Activated T-helper 2 cell treated with anti-CD3 and anti-CD28 coated beads, Interferon-gamma antibody, Interleukin-2, Interleukin-4, amounts not matched to agents 10 μg/mL and 5 μg/mL and 100 μg/mL, durations not matched to agents 14 hours and 24 hours and 36 hours (primary cell): ENCODE measurements around the gene CDHR5. TPM values are rescaled to one million over a fixed set of nuclear protein-coding genes. Genes with fewer than 3 reads are reported as not detected.

Source experiments
- DNase-seq: peaks from one replicate; pipeline ENCODE4 v3.0.0; 2021; ENCODE audit warnings: low spot score
- H3K27ac Mint-ChIP-seq: one replicate; pipeline ENCODE4 v1.8.0; 2021; ENCODE audit warnings: mixed read lengths
- H3K27me3 Mint-ChIP-seq: one replicate; pipeline ENCODE4 v1.8.0; 2021; ENCODE audit warnings: low read depth, mixed read lengths
- H3K36me3 Mint-ChIP-seq: one replicate; pipeline ENCODE4 v1.8.0; 2021; ENCODE audit warnings: low read depth, mixed read lengths
- H3K4me1 Mint-ChIP-seq: one replicate; pipeline ENCODE4 v1.8.0; 2021; ENCODE audit warnings: low read depth, mixed read lengths
- H3K4me3 Mint-ChIP-seq: one replicate; pipeline ENCODE4 v1.8.0; 2021; ENCODE audit warnings: low read depth, mild to moderate bottlenecking, moderate library complexity, mixed read lengths
- H3K9me3 Mint-ChIP-seq: one replicate; pipeline ENCODE4 v1.8.0; 2021; ENCODE audit warnings: mixed read lengths
- intact Hi-C: fragments of 100-400 bp; cut with micrococcal nuclease; formaldehyde crosslinking; loops from one replicate; pipeline ENCODE4 v1.15.1; 2023
- total RNA-seq: library from RNA; stranded (reverse); gene quantifications from 2 replicates; pipeline ENCODE4 v1.2.3, GENCODE V29; 2022

Gene CDHR5
- total RNA-seq, 1 donor from 2014 or later = not detected

DNA sequence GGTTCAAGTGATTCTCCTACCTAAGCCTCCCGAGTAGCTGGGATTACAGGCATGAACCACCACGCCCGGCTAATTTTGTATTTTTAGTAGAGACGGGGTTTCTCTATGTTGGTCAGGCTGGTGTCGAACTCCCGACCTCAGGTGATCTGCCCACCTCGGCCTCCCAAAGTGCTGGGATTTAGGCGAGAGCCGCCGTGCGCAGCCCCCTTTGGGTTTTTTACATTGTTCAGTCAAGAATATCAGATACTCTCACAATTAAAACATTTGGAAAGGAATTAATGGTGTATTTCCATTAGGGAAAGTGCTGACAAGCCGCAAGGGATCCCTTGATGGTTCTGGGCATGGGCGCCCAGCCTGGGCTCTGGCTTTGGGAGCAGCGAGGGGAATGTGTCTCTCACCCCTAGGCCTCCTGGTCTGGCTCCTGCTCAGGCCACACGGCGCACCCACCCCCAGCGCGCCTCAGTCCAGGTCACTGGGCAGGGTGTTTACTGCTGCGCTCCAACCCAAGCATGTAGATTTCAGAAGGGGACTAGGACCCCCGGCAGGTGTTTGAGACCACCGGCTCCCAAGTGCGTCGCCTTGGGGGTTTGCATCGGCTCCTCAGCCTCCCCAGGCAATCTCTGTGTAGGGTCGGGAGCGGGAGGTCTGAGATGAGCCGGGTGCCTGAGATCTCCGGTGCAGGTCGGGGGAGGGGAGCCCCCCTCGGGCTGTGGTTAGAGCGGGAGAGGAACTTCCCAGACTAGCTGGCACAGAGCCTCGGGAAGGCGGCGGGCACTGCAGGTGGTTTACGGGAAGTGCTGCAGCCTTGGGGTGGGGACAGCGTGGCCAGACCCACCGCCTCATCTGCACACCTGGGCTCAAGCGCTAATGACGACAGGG, 8.2 kb downstream of the CDHR5 start:
- H3K4me3 Mint-ChIP-seq = peak overlapping the region; percentile 85

DNA sequence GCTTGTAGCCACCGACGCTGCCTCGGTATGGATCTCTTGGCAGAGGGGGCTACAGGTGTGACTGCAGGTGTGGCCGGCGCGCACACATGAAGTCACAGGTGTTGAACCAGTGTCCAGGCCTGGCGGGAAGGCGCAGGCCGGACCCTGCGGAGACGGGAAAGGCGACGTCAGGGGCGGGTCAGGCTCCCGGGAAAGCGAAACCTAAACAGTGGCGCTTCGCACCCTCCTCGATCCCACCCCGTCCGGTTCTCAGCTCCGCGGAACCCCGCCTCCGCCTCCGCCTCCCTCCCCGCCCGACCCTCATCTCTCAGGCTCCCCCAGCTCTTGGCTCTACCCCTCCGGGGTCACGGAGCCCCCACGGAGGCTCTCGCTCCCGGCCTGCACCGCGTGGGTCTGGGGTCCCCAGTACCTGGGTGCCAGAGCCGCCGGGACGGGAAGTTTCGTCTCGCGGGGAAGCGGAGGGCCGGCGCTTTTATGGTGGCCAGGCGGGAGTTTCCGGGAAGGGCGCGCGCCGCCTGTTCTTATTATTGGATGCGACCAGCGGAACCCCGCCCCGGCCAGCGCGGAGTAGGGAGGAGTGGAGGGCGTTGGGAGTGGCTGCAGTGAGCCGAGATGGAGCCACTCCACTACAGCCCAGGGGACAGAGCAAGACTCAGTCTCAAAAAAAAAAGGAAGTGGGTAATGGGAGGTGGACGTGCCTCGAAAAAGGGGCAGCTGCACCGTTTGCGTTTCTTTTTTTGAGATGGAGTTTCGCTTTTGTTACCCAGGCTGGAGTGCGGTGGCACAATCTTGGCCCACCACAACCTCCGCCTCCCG, 9.0 kb downstream of the CDHR5 start, which contains the start of gene IRF7:
IRF7 (minus strand) TSS at position 447 of the 816 bp plus-strand sequence. CDS start 586 bp downstream, outside the sequence.
- Mint-ChIP-seq H3K27me3 (no peaks in the 10 kb centered on the region), H3K9me3 (no peaks in the 10 kb centered on the region), H3K4me3 (peak within 1 kb of the TSS; percentile 85), H3K36me3 (peaks cover 23% of the 10 kb centered on the region), H3K27ac (peak within 1 kb of the TSS; percentile 69), H3K4me1 (peaks cover 8% of the 10 kb centered on the region)
- DNase-seq = peak; percentile 85
- intact Hi-C loops = loop anchor here (10.0 kb wide), 1 partner anchor 109 kb away; no protein-coding TSS in a partner anchor

More for the DNA sequence above, 8.2 kb downstream of the CDHR5 start:
- Mint-ChIP-seq H3K27me3 (no peaks in the 10 kb centered on the region), H3K4me1 (peaks cover 8% of the 10 kb centered on the region), H3K36me3 (peaks cover 16% of the 10 kb centered on the region), H3K27ac (peak overlapping the region; percentile 66), H3K9me3 (no peaks in the 10 kb centered on the region)
- intact Hi-C loops = loop anchor here (10.0 kb wide), 1 partner anchor 108 kb away; no protein-coding TSS in a partner anchor
- DNase-seq = no peak

DNA sequence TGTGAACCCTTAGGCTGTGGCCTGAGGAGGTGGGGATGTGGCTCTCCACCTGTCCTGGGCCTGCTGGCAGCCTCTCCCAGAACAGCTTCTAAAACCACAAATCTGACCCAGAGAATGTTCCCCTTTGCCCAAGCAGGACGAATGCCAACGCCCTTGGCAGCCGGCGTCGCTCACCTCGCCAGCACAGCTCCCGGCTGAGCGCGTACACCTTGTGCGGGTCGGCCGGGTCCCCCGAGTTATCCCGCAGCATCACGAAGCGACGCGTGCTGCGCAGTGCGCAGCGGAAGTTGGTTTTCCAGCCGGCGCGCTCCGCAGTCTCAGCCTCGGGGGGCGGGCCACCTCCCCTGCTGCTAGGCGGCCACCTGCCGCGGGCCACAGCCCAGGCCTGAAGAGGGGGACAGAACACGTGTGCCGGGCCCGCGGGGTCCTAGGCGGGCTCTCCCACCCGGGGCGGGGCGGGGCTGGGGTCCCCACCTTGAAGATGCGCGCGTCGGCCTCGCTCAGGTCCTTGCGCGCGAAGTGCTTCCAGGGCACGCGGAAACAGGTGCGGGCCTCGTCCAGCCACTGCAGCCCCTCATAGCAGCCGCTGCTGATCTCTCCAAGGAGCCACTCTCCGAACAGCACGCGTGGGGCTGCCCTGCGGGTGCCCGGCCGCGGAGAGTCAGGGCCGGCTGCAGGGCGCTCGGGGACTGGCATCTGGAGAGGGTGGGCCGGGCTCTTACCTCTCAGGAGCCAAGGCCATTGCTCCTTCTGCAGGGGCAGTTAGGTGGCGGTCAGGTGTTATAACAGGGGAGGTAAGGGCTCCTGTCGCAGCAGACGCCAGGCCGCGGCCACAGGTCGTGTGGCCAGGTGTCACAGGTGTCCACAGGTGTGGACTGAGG, 9.9 kb downstream of the CDHR5 start:
- no peaks in the 10 kb centered on the region for H3K27me3 Mint-ChIP-seq
- H3K27ac Mint-ChIP-seq = peak overlapping the region; percentile 69
- peaks cover 8% of the 10 kb centered on the region for H3K4me1 Mint-ChIP-seq
- H3K4me3 Mint-ChIP-seq = peak overlapping the region; percentile 85
- H3K36me3 Mint-ChIP-seq = peaks cover 27% of the 10 kb centered on the region
- no peaks in the 10 kb centered on the region for H3K9me3 Mint-ChIP-seq
- intact Hi-C loops = loop anchor here (5.0 to 10.0 kb wide), 2 partner anchors 38 to 110 kb away; partner anchors contain the start of gene PHRF1
- no peak for DNase-seq

DNA sequence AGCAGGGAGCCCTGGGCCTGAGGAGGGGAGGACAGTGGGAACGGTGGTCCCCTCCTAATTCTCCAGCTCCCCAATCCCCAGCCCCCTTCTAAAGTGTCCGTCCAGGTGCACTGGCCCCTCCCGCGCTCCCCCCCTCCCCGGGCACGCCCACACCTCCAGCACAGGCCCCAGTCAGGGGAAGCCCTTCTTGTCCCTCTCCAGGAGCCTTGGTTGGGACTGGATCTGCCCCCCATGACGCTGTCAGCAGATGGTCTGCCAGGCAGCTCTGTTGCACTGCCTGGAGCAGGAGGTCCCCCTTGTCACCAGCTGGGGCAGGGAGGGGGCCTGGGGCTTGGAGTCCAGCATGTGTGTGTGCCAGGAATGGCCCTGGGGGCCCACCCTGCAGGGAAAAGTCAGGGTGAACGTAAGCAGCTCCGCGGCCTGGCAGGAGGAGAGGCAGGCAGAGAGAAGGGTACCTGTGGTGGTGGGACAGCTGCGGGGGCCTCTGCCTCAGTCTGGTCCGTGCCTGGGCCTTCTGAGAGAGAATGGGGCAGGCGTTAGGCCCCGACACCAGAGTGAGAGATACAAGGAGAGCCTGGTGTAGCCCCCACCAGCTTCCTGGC, 10.6 kb downstream of the CDHR5 start:
- Mint-ChIP-seq H3K4me1 (peaks cover 8% of the 10 kb centered on the region), H3K27ac (peak overlapping the region; percentile 40), H3K4me3 (peak overlapping the region; percentile 73), H3K27me3 (no peaks in the 10 kb centered on the region), H3K36me3 (peaks cover 29% of the 10 kb centered on the region), H3K9me3 (no peaks in the 10 kb centered on the region)
- intact Hi-C loops = loop anchor here (5.0 to 10.0 kb wide), 2 partner anchors 37 to 111 kb away; partner anchors contain the start of gene PHRF1
- no peak for DNase-seq

DNA sequence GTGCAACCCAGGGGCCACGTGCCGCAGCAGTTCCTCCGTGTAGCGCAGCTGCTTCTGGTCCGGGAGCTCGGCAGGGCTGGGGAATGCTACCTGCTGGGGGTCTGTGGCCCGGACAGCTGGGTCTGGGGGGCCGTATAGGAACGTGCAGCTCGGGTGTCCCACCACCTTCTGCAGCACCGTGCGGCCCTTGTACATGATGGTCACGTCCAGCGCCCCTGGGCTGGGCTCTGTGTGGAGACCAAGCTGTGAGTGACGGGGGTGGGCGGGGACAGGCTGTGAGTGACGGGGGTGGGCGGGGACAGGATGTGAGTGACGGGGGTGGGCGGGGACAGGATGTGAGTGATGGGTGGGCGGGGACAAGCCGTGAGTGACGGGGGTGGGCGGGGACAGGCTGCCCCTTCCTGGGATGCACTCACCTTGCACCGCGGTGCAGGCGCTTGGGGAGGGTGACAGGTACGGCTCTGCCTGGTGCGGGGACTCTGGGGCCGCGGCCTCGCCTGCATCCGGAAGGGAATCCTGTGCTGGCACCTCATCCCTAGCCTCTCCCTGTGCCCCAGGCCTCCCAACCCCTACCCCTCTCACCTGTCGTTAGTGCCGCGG, 11.3 kb downstream of the CDHR5 start:
- H3K9me3 Mint-ChIP-seq = no peaks in the 10 kb centered on the region

DNA sequence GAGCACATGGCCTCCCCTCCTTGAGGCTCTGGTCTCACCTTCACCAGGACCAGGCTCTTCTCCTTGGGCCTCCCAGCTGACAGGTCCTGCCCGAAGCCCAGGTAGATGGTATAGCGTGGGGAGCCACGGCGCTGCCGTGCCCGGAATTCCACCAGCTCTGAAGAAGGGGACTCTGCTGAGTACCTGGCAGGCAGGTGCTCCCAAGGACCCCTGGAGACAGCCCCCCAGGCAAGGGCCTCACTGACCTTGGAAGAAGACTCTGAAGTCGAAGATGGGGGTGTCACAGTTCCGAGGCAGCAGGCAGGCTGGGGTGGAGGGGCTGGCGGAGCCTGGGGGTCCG, 11.8 kb downstream of the CDHR5 start:
- no peaks in the 10 kb centered on the region for H3K9me3 Mint-ChIP-seq
- no peaks in the 10 kb centered on the region for H3K27me3 Mint-ChIP-seq
- H3K36me3 Mint-ChIP-seq = peaks cover 39% of the 10 kb centered on the region
- peaks cover 8% of the 10 kb centered on the region for H3K4me1 Mint-ChIP-seq
- DNase-seq = no peak
- intact Hi-C loops = loop anchor here (5.0 to 10.0 kb wide), 2 partner anchors 36 to 112 kb away; partner anchors contain the start of gene PHRF1
- no peak overlapping the region for H3K4me3 Mint-ChIP-seq
- no peak overlapping the region for H3K27ac Mint-ChIP-seq

More for the DNA sequence above, 11.3 kb downstream of the CDHR5 start:
- H3K27ac Mint-ChIP-seq = peak overlapping the region; percentile 42
- H3K36me3 Mint-ChIP-seq = peaks cover 33% of the 10 kb centered on the region
- H3K4me3 Mint-ChIP-seq = peak overlapping the region; percentile 73
- no peaks in the 10 kb centered on the region for H3K27me3 Mint-ChIP-seq
- peak; percentile 54 for DNase-seq
- intact Hi-C loops = loop anchor here (5.0 to 10.0 kb wide), 2 partner anchors 36 to 111 kb away; partner anchors contain the start of gene PHRF1
- H3K4me1 Mint-ChIP-seq = peaks cover 8% of the 10 kb centered on the region

DNA sequence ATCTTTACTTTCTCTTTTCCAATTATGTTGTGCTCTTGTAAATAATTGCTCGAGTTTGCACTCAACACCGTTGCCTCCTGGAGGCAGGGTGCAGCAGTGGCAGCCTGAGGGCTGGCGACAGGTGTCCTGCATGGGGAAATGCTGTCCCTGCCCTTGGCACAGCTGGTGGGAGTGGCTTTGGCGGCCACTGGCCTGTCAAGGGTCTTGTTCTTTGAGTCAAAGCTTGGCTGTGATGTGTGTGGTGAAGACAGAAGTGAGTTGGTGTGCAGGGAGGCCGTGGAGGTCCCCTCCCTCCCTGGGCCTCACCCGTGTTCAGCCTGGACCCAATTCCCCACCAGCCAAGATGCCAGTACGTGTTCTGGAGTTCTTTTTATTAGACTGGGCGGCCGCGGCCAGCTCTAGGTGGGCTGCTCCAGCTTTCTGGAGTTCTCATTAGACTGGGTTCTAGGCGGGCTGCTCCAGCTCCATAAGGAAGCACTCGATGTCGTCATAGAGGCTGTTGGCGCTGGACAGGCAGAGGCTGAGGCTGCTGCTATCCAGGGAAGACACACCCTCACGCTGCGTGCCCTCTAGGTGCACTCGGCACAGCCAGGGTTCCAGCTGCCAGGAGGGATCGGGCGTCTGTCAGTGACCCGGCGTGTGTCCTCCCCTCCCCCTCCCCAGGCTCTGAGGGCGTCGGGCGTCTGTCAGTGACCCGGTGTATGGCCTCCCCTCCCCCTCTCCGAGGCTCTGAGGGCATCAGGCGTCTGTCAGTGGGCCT, 12.4 kb downstream of the CDHR5 start:
- no peak for DNase-seq
- peaks cover 43% of the 10 kb centered on the region for H3K36me3 Mint-ChIP-seq
- intact Hi-C loops = loop anchor here (5.0 to 10.0 kb wide), 2 partner anchors 35 to 112 kb away; partner anchors contain the start of gene PHRF1

DNA sequence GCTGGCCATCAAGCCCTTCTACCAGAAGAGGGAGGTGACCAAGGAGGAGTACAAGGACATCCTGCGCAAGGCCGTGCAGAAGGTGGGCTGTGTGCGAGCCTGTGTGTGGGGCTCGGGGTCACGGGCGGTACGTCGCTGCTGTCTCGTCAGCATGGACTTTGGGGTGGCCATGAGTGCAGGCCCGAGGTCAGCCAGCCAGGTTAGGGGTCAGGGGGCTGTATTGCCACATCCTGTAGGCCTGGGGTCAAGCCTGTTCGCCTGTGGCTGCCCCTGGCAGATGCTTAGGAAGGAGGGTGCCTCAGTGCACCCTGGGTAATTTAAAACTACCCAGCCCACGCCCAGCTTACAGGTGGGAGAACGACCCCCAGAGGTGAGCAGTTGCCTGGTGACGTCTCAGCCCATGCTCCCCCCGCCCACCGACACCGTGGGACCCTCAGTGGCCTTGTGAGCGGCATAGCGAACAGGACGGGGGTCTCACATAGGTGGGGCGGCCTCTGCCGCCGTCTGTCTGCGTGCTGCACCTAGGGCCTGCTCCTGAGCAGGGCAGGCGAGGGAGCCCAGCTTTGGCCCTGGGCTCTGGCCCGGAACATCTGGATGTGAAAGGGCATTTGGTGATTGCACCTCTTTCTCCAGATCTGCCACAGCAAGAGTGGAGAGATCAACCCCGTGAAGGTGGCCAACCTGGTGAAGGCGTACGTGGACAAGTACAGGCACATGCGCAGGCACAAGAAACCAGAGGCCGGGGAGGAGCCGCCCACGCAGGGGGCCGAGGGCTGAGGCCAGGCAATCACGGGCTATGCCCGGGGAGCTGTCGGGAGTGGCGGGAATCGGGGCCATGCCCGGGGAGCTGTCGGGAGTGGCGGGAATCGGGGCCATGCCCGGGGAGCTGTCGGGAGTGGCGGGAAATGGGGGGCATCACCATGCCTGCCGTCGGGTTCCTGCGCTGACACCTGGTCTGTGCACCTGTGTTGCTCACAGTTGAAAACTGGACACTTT, 13.5 kb downstream of the CDHR5 start:
- H3K9me3 Mint-ChIP-seq = no peaks in the 10 kb centered on the region
- no peak overlapping the region for H3K4me3 Mint-ChIP-seq
- H3K27ac Mint-ChIP-seq = peak overlapping the region; percentile 17
- peaks cover 4% of the 10 kb centered on the region for H3K4me1 Mint-ChIP-seq
- peaks cover 54% of the 10 kb centered on the region for H3K36me3 Mint-ChIP-seq
- DNase-seq = no peak
- no peaks in the 10 kb centered on the region for H3K27me3 Mint-ChIP-seq
- intact Hi-C loops = loop anchor here (5.0 to 10.0 kb wide), 2 partner anchors 34 to 114 kb away; partner anchors contain the start of gene PHRF1

More for the DNA sequence above, 12.4 kb downstream of the CDHR5 start:
- H3K4me3 Mint-ChIP-seq = peak overlapping the region; percentile 24
- H3K9me3 Mint-ChIP-seq = no peaks in the 10 kb centered on the region
- no peaks in the 10 kb centered on the region for H3K27me3 Mint-ChIP-seq
- H3K27ac Mint-ChIP-seq = no peak overlapping the region
- H3K4me1 Mint-ChIP-seq = peaks cover 8% of the 10 kb centered on the region

DNA sequence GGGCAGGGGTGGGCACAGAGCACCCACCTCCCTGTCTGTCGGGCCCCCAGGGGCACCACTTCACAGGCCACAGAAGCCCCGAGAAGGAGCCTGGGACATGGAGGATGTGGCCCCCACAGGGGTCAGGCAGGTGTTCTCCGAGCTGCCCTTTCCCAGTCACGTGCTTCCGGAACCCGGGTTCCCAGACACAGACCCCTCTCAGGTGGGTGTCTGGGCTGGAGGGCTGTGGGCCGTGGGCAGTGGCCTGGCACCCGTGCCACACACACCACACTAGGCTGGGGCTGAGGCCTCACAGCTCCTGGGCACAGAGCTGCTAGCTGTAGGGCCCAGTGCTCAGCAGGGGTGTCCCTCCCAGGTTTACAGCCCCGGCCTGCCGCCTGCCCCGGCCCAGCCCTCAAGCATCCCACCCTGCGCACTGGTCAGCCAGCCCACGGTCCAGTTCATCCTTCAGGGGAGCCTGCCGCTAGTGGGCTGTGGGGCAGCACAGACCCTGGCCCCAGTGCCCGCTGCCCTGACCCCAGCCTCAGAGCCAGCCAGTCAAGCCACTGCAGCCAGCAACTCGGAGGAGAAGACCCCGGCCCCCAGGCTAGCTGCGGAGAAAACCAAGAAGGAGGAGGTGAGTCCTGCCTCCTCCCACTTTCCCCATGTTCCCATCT, 14.5 kb downstream of the CDHR5 start:
- DNase-seq = no peak
- intact Hi-C loops = loop anchor here (5.0 to 10.0 kb wide), 2 partner anchors 33 to 115 kb away; partner anchors contain the start of gene PHRF1
- no peaks in the 10 kb centered on the region for H3K9me3 Mint-ChIP-seq
- H3K4me1 Mint-ChIP-seq = peaks cover 4% of the 10 kb centered on the region
- H3K36me3 Mint-ChIP-seq = peaks cover 54% of the 10 kb centered on the region
- no peak overlapping the region for H3K27ac Mint-ChIP-seq
- H3K4me3 Mint-ChIP-seq = no peak overlapping the region
- no peaks in the 10 kb centered on the region for H3K27me3 Mint-ChIP-seq
